ENCODE results near the gene CCDC82.
"Not testable (repeated sequence)": the region's sequence is repeated elsewhere in the genome, so short reads cannot be mapped to it uniquely, and the experiment has no call there.

The CCDC82 gene

GRCh38 chr11:96389720-96390487, at the start of gene CCDC82, which contains the start of gene JRKL:
CCDC82 (minus strand) TSS chr11:96389912; CDS start chr11:96384747, 5,165 bp downstream.
JRKL (plus strand) TSS chr11:96390013; CDS start chr11:96390650, 637 bp downstream.
- peak; percentile 71 for DNase-seq (ENCODE audit: low read depth, low spot score)
- H3K4me3 ChIP-seq (ENCODE audit: low read depth, low read length): peak within 1 kb of the TSS; percentile 82
- POLR2A ChIA-PET: interaction anchor here (0.6 to 1.1 kb wide), 6 partner anchors 10 to 554 kb away, joined by 3 to 5 read pairs (median 3); partner anchors contain the start of gene MAML2
- TF ChIP-seq CTCF (IDR thresholded peaks at IDR 0.05; ENCODE audit: insufficient read depth, low read length, missing control alignments): no peak
- CTCF ChIA-PET: interaction anchor here (0.9 to 2.9 kb wide), 4 partner anchors 47 to 377 kb away, joined by 3 to 14 read pairs (median 4); partner anchors contain the start of gene MAML2

- POLR2A ChIA-PET; CTCF ChIA-PET; H3K4me3 ChIP-seq (ENCODE audit: low read depth, low read length); DNase-seq (ENCODE audit: low read depth, low spot score): not testable (repeated sequence)
Measured at GRCh38 chr11:96432654-96433053, 42.9 kb upstream of the CCDC82 start.

GRCh38 chr11:96430668-96431067, 41.0 kb upstream of the CCDC82 start:
- POLR2A ChIA-PET: no interaction called here
- DNase-seq (ENCODE audit: low read depth, low spot score): no peak

GRCh38 chr11:96424693-96425092, 35.0 kb upstream of the CCDC82 start:
- CTCF ChIA-PET: interaction anchor here (0.6 to 2.7 kb wide), 12 partner anchors 20 to 1454 kb away, joined by 3 to 17 read pairs (median 4); partner anchors contain the start of genes CEP57 and FAM76B
- no peak for DNase-seq (ENCODE audit: low read depth, low spot score)
- no peak for TF ChIP-seq CTCF (IDR thresholded peaks at IDR 0.05; ENCODE audit: insufficient read depth, low read length, missing control alignments)
- POLR2A ChIA-PET: no interaction called here
- H3K4me3 ChIP-seq (ENCODE audit: low read depth, low read length): no peak overlapping the region

More at GRCh38 chr11:96430668-96431067, 41.0 kb upstream of the CCDC82 start:
- TF ChIP-seq CTCF (IDR thresholded peaks at IDR 0.05; ENCODE audit: insufficient read depth, low read length, missing control alignments): no peak
- CTCF ChIA-PET: no interaction called here
- H3K4me3 ChIP-seq (ENCODE audit: low read depth, low read length): no peak overlapping the region

- H3K4me3 ChIP-seq (ENCODE audit: low read depth, low read length): no peak overlapping the region
- POLR2A ChIA-PET: no interaction called here
- no peak for DNase-seq (ENCODE audit: low read depth, low spot score)
- CTCF ChIA-PET: interaction anchor here (0.6 to 1.7 kb wide), 2 partner anchors 20 to 578 kb away, joined by 3 to 4 read pairs; no protein-coding TSS in a partner anchor
- TF ChIP-seq CTCF (IDR thresholded peaks at IDR 0.05; ENCODE audit: insufficient read depth, low read length, missing control alignments): no peak
Measured at GRCh38 chr11:96413408-96413807, 23.7 kb upstream of the CCDC82 start.

- CTCF ChIA-PET: interaction anchor here (0.6 to 1.7 kb wide), 2 partner anchors 19 to 577 kb away, joined by 3 to 4 read pairs; no protein-coding TSS in a partner anchor
- no peak overlapping the region for H3K4me3 ChIP-seq (ENCODE audit: low read depth, low read length)
- TF ChIP-seq CTCF (IDR thresholded peaks at IDR 0.05; ENCODE audit: insufficient read depth, low read length, missing control alignments): no peak
- POLR2A ChIA-PET: no interaction called here
- no peak for DNase-seq (ENCODE audit: low read depth, low spot score)
Measured at GRCh38 chr11:96412761-96413381, 23.2 kb upstream of the CCDC82 start.

GRCh38 chr11:96411412-96411811, 21.7 kb upstream of the CCDC82 start:
- POLR2A ChIA-PET; DNase-seq (ENCODE audit: low read depth, low spot score); CTCF ChIA-PET; H3K4me3 ChIP-seq (ENCODE audit: low read depth, low read length): not testable (repeated sequence)

Data from AG04449 (cell line).